ENCODE data around the gene GAN. TPM values are rescaled to one million over a fixed set of nuclear protein-coding genes. Genes with fewer than 3 reads are reported as not detected.

Gene GAN
- total RNA-seq, 1 donor from 2014 or later, result 25.5 TPM

GRCh38 chr16:81357711-81358260 is 43.0 kb downstream of the GAN start:
- no peaks in the 10 kb centered on the region for H3K36me3 ChIP-seq
- TF ChIP-seq EZH2 (IDR thresholded peaks at IDR 0.05) (no peak), CTCF (IDR thresholded peaks at IDR 0.05) (no peak), EZH2phosphoT487 (IDR thresholded peaks at IDR 0.05) (no peak)
- no peak for DNase-seq (ENCODE audit: low spot score)
- H3K27ac ChIP-seq, result no peak overlapping the region
- H3K9ac ChIP-seq, result no peak overlapping the region
- Mint-ChIP-seq H3K9me3 (no peaks in the 10 kb centered on the region), H3K4me3 (no peak overlapping the region), H3K36me3 (peaks cover 13% of the 10 kb centered on the region), H3K4me1 (no peaks in the 10 kb centered on the region), H3K27ac (no peak overlapping the region), H3K27me3 (ENCODE audit: insufficient read depth, low read depth) (peaks cover 2% of the 10 kb centered on the region)
- H3K79me2 ChIP-seq (ENCODE audit: low read depth), result no peaks in the 10 kb centered on the region
- H3F3A ChIP-seq (ENCODE audit: low read depth), result no peaks in the 10 kb centered on the region
- H3K27me3 ChIP-seq, result no peaks in the 10 kb centered on the region
- no peak overlapping the region for H2AFZ ChIP-seq (replicated peaks)
- no peaks in the 10 kb centered on the region for H3K9me3 ChIP-seq (ENCODE audit: low read depth)
- H4K20me1 ChIP-seq (ENCODE audit: low read depth), result no peaks in the 10 kb centered on the region
- H3K4me1 ChIP-seq, result no peaks in the 10 kb centered on the region
- H3K4me3 ChIP-seq, result no peak overlapping the region
- H3K4me2 ChIP-seq, result no peak overlapping the region

- Histone ChIP-seq H3K36me3 (peaks cover 3% of the 10 kb centered on the region), H2AFZ (replicated peaks) (no peak overlapping the region)
Measured at GRCh38 chr16:81358860-81359259, 44.1 kb downstream of the GAN start.

GRCh38 chr16:81360135-81360534 is 45.4 kb downstream of the GAN start:
- Histone ChIP-seq H3F3A (ENCODE audit: low read depth) (no peaks in the 10 kb centered on the region), H3K9me3 (ENCODE audit: low read depth) (no peaks in the 10 kb centered on the region), H3K79me2 (ENCODE audit: low read depth) (no peaks in the 10 kb centered on the region), H3K36me3 (peaks cover 3% of the 10 kb centered on the region), H3K4me2 (no peak overlapping the region), H3K9ac (no peak overlapping the region), H3K27ac (no peak overlapping the region), H4K20me1 (ENCODE audit: low read depth) (no peaks in the 10 kb centered on the region), H3K27me3 (no peaks in the 10 kb centered on the region), H3K4me3 (no peak overlapping the region), H3K4me1 (no peaks in the 10 kb centered on the region), H2AFZ (replicated peaks) (no peak overlapping the region)
- no peak for TF ChIP-seq EZH2phosphoT487 (IDR thresholded peaks at IDR 0.05)
- TF ChIP-seq EZH2 (IDR thresholded peaks at IDR 0.05), result no peak
- TF ChIP-seq CTCF (IDR thresholded peaks at IDR 0.05), result no peak
- no peak for DNase-seq (ENCODE audit: low spot score)
- peaks cover 2% of the 10 kb centered on the region for H3K27me3 Mint-ChIP-seq (ENCODE audit: insufficient read depth, low read depth)
- no peaks in the 10 kb centered on the region for H3K4me1 Mint-ChIP-seq
- no peaks in the 10 kb centered on the region for H3K9me3 Mint-ChIP-seq
- no peak overlapping the region for H3K4me3 Mint-ChIP-seq
- no peak overlapping the region for H3K27ac Mint-ChIP-seq
- H3K36me3 Mint-ChIP-seq, result peaks cover 23% of the 10 kb centered on the region

More at GRCh38 chr16:81358860-81359259, 44.1 kb downstream of the GAN start:
- H3K4me3 Mint-ChIP-seq, result no peak overlapping the region
- no peaks in the 10 kb centered on the region for H3K27me3 ChIP-seq
- DNase-seq (ENCODE audit: low spot score), result no peak
- H3K27ac Mint-ChIP-seq, result no peak overlapping the region
- peaks cover 17% of the 10 kb centered on the region for H3K36me3 Mint-ChIP-seq
- H3K9me3 ChIP-seq (ENCODE audit: low read depth), result no peaks in the 10 kb centered on the region
- no peak overlapping the region for H3K9ac ChIP-seq
- no peaks in the 10 kb centered on the region for H3K4me1 ChIP-seq
- no peak overlapping the region for H3K4me2 ChIP-seq
- H3K27ac ChIP-seq, result no peak overlapping the region
- no peaks in the 10 kb centered on the region for H3K4me1 Mint-ChIP-seq
- TF ChIP-seq CTCF (IDR thresholded peaks at IDR 0.05) (no peak), EZH2 (IDR thresholded peaks at IDR 0.05) (no peak), EZH2phosphoT487 (IDR thresholded peaks at IDR 0.05) (no peak)
- no peaks in the 10 kb centered on the region for H3K9me3 Mint-ChIP-seq
- H3K27me3 Mint-ChIP-seq (ENCODE audit: insufficient read depth, low read depth), result peaks cover 2% of the 10 kb centered on the region
- H3K79me2 ChIP-seq (ENCODE audit: low read depth), result no peaks in the 10 kb centered on the region
- no peaks in the 10 kb centered on the region for H4K20me1 ChIP-seq (ENCODE audit: low read depth)
- no peak overlapping the region for H3K4me3 ChIP-seq
- H3F3A ChIP-seq (ENCODE audit: low read depth), result no peaks in the 10 kb centered on the region
